GM13976 (cell line): ENCODE measurements around the gene KLHDC4.

Experiments used
- DNase-seq: peaks from one replicate; pipeline ENCODE4 v3.0.0; 2012; ENCODE audit warnings: low spot score
- CTCF ChIP-seq: IDR thresholded peaks from 2 replicates; pipeline ENCODE4 v1.5.1; 2012; ENCODE audit warnings: borderline replicate concordance, mild to moderate bottlenecking; ENCODE audit not compliant: insufficient read depth; ENCODE audit errors: extremely low read depth, missing control alignments, control extremely low read depth
- in situ Hi-C: fragments of 300-500 bp; cut with MboI; formaldehyde crosslinking; loops from one replicate; pipeline ENCODE4 v1.12.0; 2022; ENCODE audit warnings: low sequenced_read_pairs, mixed read lengths, inconsistent platforms; ENCODE audit not compliant: unreplicated experiment

Gene KLHDC4

GRCh38 chr16:87698676-87699199 is 67.0 kb downstream of the KLHDC4 start:
- in situ Hi-C loops: no loop called here
- no peak for DNase-seq
- no peak for TF ChIP-seq CTCF

GRCh38 chr16:87698241-87698640 is 67.5 kb downstream of the KLHDC4 start:
- in situ Hi-C loops: no loop called here
- TF ChIP-seq CTCF: no peak
- peak; percentile 75 for DNase-seq

- in situ Hi-C loops: no loop called here
Observed at GRCh38 chr16:87697792-87698191, 68.0 kb downstream of the KLHDC4 start.

GRCh38 chr16:87697256-87697655 is 68.5 kb downstream of the KLHDC4 start:
- in situ Hi-C loops: no loop called here
- no peak for TF ChIP-seq CTCF
- DNase-seq: no peak

More at GRCh38 chr16:87697792-87698191, 68.0 kb downstream of the KLHDC4 start:
- no peak for TF ChIP-seq CTCF
- DNase-seq: no peak

- DNase-seq: no peak
- no peak for TF ChIP-seq CTCF
- in situ Hi-C loops: no loop called here
Observed at GRCh38 chr16:87696726-87697125, 69.1 kb downstream of the KLHDC4 start.

GRCh38 chr16:87695534-87695933 is 70.3 kb downstream of the KLHDC4 start:
- TF ChIP-seq CTCF: no peak
- in situ Hi-C loops: no loop called here
- no peak for DNase-seq
